VCaP (cell line): ENCODE measurements around the gene SLC2A13.

Experiments used
- H3K27ac ChIP-seq: fragments of 450-650 bp; 2 replicates; pipeline ENCODE4 v1.5.1; 2017
- CTCF ChIP-seq: fragments of 450-650 bp; conservative IDR thresholded peaks from 2 replicates; pipeline ENCODE4 v1.5.1; 2017; ENCODE audit warnings: mild to moderate bottlenecking, moderate library complexity

SLC2A13 gene

DNA sequence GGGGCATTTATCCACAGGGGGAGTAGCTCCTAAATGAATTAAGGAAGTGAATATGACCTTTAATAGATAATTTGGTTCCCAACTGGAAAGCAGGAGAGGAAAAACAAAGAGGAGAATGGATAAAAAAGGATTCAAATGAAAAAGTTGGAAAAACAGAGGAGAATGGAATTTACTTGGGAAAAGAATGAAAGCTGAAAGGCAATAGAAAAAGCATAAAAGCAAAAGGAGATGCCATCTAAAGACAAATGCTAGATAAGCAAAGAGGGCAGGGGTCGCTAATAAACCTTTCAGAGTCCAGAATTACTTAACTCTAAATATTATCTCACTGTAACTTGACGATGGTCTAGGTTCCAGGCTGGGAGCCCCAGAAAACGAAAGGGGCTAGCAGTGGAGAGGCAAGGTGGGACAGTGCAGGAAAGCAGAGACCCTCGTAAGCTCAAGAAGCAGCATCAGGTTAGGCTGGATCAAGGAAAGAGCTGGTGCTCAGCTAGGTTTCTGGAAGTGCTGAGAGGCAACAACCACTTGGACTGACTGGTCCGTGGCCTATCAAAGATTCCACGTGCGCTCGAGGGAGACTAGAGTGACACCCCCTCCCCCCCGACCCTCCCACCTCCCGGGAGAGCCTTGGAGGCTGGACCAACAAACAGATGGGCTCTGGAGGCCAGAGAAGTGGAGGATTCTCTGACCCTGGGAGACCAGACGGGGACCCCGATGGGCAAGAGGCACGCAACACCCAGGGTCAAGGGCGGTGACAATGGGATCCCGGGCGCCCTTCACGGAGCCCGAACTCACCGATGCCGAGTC is 1.2 kb downstream of the SLC2A13 start:
- no peak for TF ChIP-seq CTCF
- H3K27ac ChIP-seq, result peak overlapping the region; percentile 59; the same call in 1 of the 2 replicates

GRCh38 chr12:40103043-40103442 is 2.8 kb downstream of the SLC2A13 start:
- TF ChIP-seq CTCF, result no peak
- H3K27ac ChIP-seq, result no peak overlapping the region

DNA sequence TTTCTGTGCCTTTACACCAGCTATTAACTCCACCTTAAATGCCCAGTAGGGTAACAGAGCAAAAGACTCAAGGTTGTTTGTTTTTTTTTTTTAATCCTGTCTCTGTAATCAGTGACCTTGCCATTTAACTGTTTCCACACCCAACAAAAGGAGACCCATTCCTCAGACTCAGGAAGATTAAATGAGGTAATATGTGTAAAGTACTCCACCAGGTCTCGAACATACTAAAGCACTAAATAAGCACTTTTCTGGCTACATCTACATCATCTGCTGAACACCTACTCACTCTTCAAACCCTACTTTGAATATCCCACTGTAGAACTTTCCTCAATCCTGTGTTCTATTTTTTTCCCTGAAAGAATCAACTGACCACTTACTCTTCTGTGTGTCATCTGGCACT is 4.1 kb downstream of the SLC2A13 start:
- no peak for TF ChIP-seq CTCF
- H3K27ac ChIP-seq, result no peak overlapping the region

- H3K27ac ChIP-seq, result no peak overlapping the region
- no peak for TF ChIP-seq CTCF
Measured at GRCh38 chr12:40099423-40099853, 6.4 kb downstream of the SLC2A13 start.

GRCh38 chr12:40098406-40099145 is 7.3 kb downstream of the SLC2A13 start:
- no peak overlapping the region for H3K27ac ChIP-seq
- TF ChIP-seq CTCF, result no peak

DNA sequence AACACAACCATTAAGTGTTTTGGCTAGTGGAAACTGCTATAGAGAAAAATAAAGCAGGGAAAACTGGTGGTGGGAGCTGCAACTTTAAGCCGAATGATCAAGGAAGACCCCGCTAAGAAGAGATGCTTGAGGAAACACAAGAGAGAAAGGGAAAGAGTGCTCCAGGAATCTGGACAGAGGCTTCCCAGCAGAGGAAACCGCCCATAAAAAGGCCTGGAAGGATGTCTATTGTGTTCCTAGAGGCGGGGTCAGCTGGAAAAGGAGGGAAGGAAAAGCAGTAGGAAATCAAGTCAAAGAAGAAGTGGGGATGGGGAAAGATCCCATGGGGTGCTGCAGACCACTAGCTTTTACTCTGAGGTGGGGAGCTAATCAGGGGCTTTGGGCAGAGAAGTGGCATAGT is 12.4 kb downstream of the SLC2A13 start:
- no peak overlapping the region for H3K27ac ChIP-seq
- no peak for TF ChIP-seq CTCF

- TF ChIP-seq CTCF, result no peak
- no peak overlapping the region for H3K27ac ChIP-seq
Measured at GRCh38 chr12:40086471-40086870, 19.4 kb downstream of the SLC2A13 start.
